Nephron (organoid): ENCODE results near the gene LRP11.

ENCODE experiments used
- H3K27ac Mint-ChIP-seq, 3 experiments: 2 replicates each; pipeline ENCODE4 v1.8.0; 2020; ENCODE audit warnings: mixed read lengths in 3 of 3, mild to moderate bottlenecking in 2 of 3, moderate library complexity in 1 of 3
- H3K27me3 Mint-ChIP-seq: 2 replicates; pipeline ENCODE4 v1.8.0; 2021; ENCODE audit warnings: low read depth, mild to moderate bottlenecking, moderate library complexity, mixed read lengths
- H3K36me3 Mint-ChIP-seq: 2 replicates; pipeline ENCODE4 v1.8.0; 2020; ENCODE audit warnings: low read depth, mixed read lengths
- H3K4me1 Mint-ChIP-seq: 2 replicates; pipeline ENCODE4 v1.8.0; 2020; ENCODE audit warnings: mixed read lengths
- H3K4me3 Mint-ChIP-seq, 3 experiments: 2 replicates each; pipeline ENCODE4 v1.8.0; 2020; ENCODE audit warnings: mild to moderate bottlenecking in 3 of 3, mixed read lengths in 3 of 3, moderate library complexity in 2 of 3
- H3K9me3 Mint-ChIP-seq: 2 replicates; pipeline ENCODE4 v1.8.0; 2020; ENCODE audit warnings: mixed read lengths
- CTCF ChIP-seq, 3 experiments: fragments of 200-600 bp; sonication (generic); IDR thresholded peaks; one replicate each; pipeline ENCODE4 v1.5.0; 2021; ENCODE audit warnings: antibody characterized with exemption in 3 of 3; ENCODE audit not compliant: unreplicated experiment in 3 of 3

The LRP11 gene

GRCh38 chr6:149903938-149904611, 39.9 kb upstream of the LRP11 start:
- Mint-ChIP-seq H3K36me3 (no peaks in the 10 kb centered on the region), H3K27me3 (peaks cover 40% of the 10 kb centered on the region), H3K4me3 (no peak overlapping the region), H3K27ac (no peak overlapping the region), H3K4me1 (no peaks in the 10 kb centered on the region), H3K9me3 (peaks cover 13% of the 10 kb centered on the region)
- TF ChIP-seq CTCF (IDR thresholded peaks at IDR 0.05; ENCODE audit: unreplicated experiment in 3 of 3) = no peak

GRCh38 chr6:149901444-149902140, 37.4 kb upstream of the LRP11 start:
- TF ChIP-seq CTCF (IDR thresholded peaks at IDR 0.05; ENCODE audit: unreplicated experiment in 3 of 3) = no peak
- Mint-ChIP-seq H3K9me3 (no peaks in the 10 kb centered on the region), H3K36me3 (no peaks in the 10 kb centered on the region), H3K4me1 (no peaks in the 10 kb centered on the region), H3K27ac (no peak overlapping the region), H3K27me3 (peaks cover 36% of the 10 kb centered on the region), H3K4me3 (no peak overlapping the region)

- no peak for TF ChIP-seq CTCF (IDR thresholded peaks at IDR 0.05; ENCODE audit: unreplicated experiment in 3 of 3)
- peaks cover 34% of the 10 kb centered on the region for H3K27me3 Mint-ChIP-seq
- H3K4me1 Mint-ChIP-seq = no peaks in the 10 kb centered on the region
- no peaks in the 10 kb centered on the region for H3K36me3 Mint-ChIP-seq
- H3K4me3 Mint-ChIP-seq = no peak overlapping the region
- H3K27ac Mint-ChIP-seq = no peak overlapping the region
- no peaks in the 10 kb centered on the region for H3K9me3 Mint-ChIP-seq
These were observed 36.7 kb upstream of the LRP11 start for GRCh38 chr6:149900620-149901443.

- H3K36me3 Mint-ChIP-seq = no peaks in the 10 kb centered on the region
- H3K27me3 Mint-ChIP-seq = peaks cover 34% of the 10 kb centered on the region
- H3K4me3 Mint-ChIP-seq = no peak overlapping the region
- H3K9me3 Mint-ChIP-seq = no peaks in the 10 kb centered on the region
- no peak overlapping the region for H3K27ac Mint-ChIP-seq
- H3K4me1 Mint-ChIP-seq = no peaks in the 10 kb centered on the region
- no peak for TF ChIP-seq CTCF (IDR thresholded peaks at IDR 0.05; ENCODE audit: unreplicated experiment in 3 of 3)
These were observed 35.9 kb upstream of the LRP11 start for GRCh38 chr6:149899926-149900619.

- Mint-ChIP-seq H3K27ac (no peak overlapping the region), H3K27me3 (peaks cover 29% of the 10 kb centered on the region), H3K4me3 (no peak overlapping the region), H3K9me3 (no peaks in the 10 kb centered on the region), H3K36me3 (no peaks in the 10 kb centered on the region), H3K4me1 (no peaks in the 10 kb centered on the region)
- TF ChIP-seq CTCF (IDR thresholded peaks at IDR 0.05; ENCODE audit: unreplicated experiment in 3 of 3) = no peak
These were observed 35.3 kb upstream of the LRP11 start for GRCh38 chr6:149899486-149899885.
